HFFc6 (cell line): ENCODE measurements around the gene OR10H4. TPM values are rescaled to one million over a fixed set of nuclear protein-coding genes. Genes with fewer than 3 reads are reported as not detected.
"Not testable (repeated sequence)": the region's sequence is repeated elsewhere in the genome, so short reads cannot be mapped to it uniquely, and the experiment has no call there.

Source experiments
- DNase-seq: peaks from one replicate; pipeline ENCODE4 v3.0.0-alpha.2; 2018
- H3K27ac Mint-ChIP-seq: 2 replicates; pipeline ENCODE4 v1.8.0; 2020; ENCODE audit warnings: mild to moderate bottlenecking, mixed read lengths
- H3K27me3 Mint-ChIP-seq: 2 replicates; pipeline ENCODE4 v1.8.0; 2021; ENCODE audit warnings: mild to moderate bottlenecking, moderate library complexity, mixed read lengths; ENCODE audit not compliant: insufficient read depth
- H3K36me3 Mint-ChIP-seq: 2 replicates; pipeline ENCODE4 v1.8.0; 2021; ENCODE audit warnings: low read depth, mixed read lengths
- H3K4me1 Mint-ChIP-seq: 2 replicates; pipeline ENCODE4 v1.8.0; 2020; ENCODE audit warnings: low read depth, mixed read lengths
- H3K4me3 Mint-ChIP-seq: 2 replicates; pipeline ENCODE4 v1.8.0; 2020; ENCODE audit warnings: mild to moderate bottlenecking, moderate library complexity, mixed read lengths
- H3K9me3 Mint-ChIP-seq: 2 replicates; pipeline ENCODE4 v1.8.0; 2020; ENCODE audit warnings: mild to moderate bottlenecking, mixed read lengths
- total RNA-seq, 6 experiments: library from RNA; stranded (reverse); fragmentation: NEBNext Ultra II Directional; extraction: Animal tissue kit (Norgen Biotek cat#: 25700); gene quantifications; 2 replicates in 1 of 6; 3 replicates in 5 of 6; pipeline ENCODE4 v1.2.3, GENCODE V29; 2021
- TF ChIP-seq, protein P1 (sequence below): fragments of 200-600 bp; sonication (generic); IDR thresholded peaks from 2 replicates; pipeline ENCODE4 v1.5.0; 2021; ENCODE audit warnings: antibody characterized with exemption, mild to moderate bottlenecking

Gene OR10H4
- total RNA-seq, 6 experiments from 2014 or later, result not detected

DNA sequence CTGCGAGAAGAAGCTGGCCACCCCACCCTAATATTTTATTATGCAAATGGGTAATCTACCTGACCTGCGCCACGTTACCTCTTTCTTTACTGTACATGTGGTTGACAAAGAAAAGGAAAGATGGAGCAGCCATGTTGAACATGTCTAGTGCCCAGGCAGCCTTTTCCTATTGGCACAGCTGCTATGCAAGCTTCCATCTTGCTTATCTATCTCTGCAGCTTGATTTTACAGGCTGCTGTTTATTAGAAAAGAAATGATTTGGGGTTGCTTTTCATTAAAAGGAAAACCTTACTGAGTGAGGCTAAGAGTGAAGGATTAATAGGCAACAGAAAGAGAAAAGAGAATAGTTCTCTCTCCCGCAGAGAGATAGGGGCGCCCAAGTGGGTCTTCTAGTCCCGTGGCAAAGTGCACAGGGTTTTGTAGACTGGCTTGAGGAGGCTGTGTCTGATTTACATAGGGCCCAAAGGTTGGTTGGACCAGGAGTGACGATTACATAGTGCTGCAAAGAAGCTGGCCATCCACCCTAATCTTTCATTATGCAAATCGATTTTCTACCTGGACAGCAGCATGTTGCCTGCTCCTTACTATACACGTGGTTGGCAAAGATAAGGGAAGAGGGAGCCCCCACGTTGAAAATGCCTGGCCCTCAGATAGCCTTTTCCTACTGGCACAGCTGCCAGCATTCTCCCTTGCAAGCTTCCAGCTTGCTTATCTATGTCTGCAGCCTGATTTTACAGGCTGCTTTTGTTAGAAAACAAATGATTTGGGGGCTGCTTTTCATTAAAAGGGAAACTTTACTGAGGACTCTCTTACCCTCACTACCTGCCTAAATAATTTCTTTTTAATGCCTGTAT lies 28.3 kb downstream of the OR10H4 start:
- DNase-seq, result no peak
- Mint-ChIP-seq H3K9me3 (no peaks in the 10 kb centered on the region; the same call in 1 of the 2 replicates), H3K27me3 (peaks cover 1% of the 10 kb centered on the region; the same call in 1 of the 2 replicates), H3K27ac (no peak overlapping the region), H3K36me3 (no peaks in the 10 kb centered on the region), H3K4me1 (no peaks in the 10 kb centered on the region), H3K4me3 (no peak overlapping the region)
- TF ChIP-seq, protein P1, sequence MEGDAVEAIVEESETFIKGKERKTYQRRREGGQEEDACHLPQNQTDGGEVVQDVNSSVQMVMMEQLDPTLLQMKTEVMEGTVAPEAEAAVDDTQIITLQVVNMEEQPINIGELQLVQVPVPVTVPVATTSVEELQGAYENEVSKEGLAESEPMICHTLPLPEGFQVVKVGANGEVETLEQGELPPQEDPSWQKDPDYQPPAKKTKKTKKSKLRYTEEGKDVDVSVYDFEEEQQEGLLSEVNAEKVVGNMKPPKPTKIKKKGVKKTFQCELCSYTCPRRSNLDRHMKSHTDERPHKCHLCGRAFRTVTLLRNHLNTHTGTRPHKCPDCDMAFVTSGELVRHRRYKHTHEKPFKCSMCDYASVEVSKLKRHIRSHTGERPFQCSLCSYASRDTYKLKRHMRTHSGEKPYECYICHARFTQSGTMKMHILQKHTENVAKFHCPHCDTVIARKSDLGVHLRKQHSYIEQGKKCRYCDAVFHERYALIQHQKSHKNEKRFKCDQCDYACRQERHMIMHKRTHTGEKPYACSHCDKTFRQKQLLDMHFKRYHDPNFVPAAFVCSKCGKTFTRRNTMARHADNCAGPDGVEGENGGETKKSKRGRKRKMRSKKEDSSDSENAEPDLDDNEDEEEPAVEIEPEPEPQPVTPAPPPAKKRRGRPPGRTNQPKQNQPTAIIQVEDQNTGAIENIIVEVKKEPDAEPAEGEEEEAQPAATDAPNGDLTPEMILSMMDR, result no peak

DNA sequence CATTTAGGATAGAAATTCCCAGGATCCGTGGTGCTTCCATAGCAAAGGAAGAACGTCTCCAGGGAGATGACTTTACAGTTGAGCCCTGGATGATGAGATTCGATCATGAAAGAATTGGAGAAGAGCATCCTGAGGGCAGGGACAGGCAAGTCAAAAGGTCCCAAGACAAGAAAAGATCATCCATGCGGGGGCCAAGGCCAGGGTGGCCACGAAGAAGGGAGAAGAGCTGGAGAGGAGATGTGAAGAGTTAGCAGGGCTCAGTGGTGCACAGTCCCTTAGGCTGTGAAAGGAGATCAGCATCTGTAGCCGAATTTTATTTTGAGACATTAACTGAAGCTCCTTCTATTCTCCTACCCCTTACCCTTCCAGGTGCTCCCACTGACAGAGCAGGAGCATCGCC lies 28.9 kb downstream of the OR10H4 start:
- Mint-ChIP-seq H3K36me3 (no peaks in the 10 kb centered on the region), H3K4me1 (no peaks in the 10 kb centered on the region), H3K27ac (no peak overlapping the region), H3K4me3 (no peak overlapping the region), H3K9me3 (peaks cover under 1% of the 10 kb centered on the region), H3K27me3 (no peaks in the 10 kb centered on the region; the same call in 1 of the 2 replicates)
- TF ChIP-seq, protein P1, result no peak
- DNase-seq, result no peak

DNA sequence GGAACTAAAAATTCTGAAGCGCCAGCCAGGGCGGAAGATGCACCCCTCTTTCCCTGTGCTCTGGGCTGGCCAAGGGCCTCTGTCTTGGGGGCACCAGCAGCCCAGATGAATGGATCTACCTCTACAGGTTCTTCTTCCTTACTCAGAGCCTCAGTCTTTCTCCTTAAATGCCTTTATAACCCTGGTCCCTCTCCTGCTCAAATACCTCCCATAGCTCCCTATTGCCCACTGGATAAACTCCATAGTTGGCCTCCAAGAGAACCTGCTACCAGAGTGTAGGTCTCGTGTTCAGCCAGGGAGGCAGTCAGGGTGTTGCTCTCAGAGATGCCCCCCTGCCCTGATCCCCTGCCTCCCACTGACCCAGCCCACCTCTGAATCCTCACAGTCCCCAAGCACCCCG lies 30.5 kb downstream of the OR10H4 start:
- H3K27ac Mint-ChIP-seq, result no peak overlapping the region
- no peaks in the 10 kb centered on the region for H3K4me1 Mint-ChIP-seq
- TF ChIP-seq, protein P1, result no peak
- no peak for DNase-seq
- H3K27me3 Mint-ChIP-seq, result no peaks in the 10 kb centered on the region; the same call in 1 of the 2 replicates
- no peak overlapping the region for H3K4me3 Mint-ChIP-seq
- peaks cover 9% of the 10 kb centered on the region for H3K9me3 Mint-ChIP-seq
- H3K36me3 Mint-ChIP-seq, result no peaks in the 10 kb centered on the region

DNA sequence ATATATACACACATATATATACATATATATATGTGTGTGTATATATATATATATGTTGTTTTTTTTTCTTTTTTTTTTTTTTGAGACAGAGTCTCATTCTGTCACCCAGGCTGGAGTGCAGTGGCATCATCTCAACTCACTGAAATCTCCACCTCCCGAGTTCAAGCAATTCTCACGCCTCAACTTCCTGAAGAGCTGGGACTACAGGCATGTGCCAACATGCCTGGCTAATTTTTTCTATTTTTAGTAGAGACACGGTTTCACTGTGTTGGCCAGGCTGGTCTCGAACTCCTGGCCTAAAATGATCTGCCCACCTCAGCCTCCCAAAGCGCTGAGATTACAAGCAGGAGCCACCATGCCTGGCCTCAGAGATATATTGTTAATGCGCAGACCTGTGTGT lies 37.0 kb downstream of the OR10H4 start:
- H3K36me3 Mint-ChIP-seq, DNase-seq: not testable (repeated sequence)

DNA sequence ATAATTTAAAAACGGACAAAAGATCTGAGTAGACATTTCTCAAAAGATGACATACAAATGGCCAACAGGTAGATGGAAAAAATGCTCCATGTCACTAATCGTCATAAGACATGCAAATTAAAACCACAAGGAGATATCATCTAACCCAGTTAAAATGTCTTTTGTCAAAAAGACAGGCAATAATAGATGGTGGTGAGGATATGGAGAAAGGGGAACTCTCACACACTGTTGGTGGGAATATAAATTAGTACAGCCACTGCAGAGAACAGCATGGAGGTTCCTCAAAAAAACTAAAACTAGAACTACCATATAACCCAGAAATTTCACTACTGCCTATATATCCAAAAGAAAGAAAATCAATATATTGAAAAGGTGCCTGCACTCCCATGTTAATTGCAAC lies 37.9 kb downstream of the OR10H4 start:
- no peak for DNase-seq

More for the DNA sequence above, 37.0 kb downstream of the OR10H4 start:
- H3K9me3 Mint-ChIP-seq, H3K27ac Mint-ChIP-seq, H3K4me1 Mint-ChIP-seq, H3K4me3 Mint-ChIP-seq, H3K27me3 Mint-ChIP-seq: not testable (repeated sequence)

DNA sequence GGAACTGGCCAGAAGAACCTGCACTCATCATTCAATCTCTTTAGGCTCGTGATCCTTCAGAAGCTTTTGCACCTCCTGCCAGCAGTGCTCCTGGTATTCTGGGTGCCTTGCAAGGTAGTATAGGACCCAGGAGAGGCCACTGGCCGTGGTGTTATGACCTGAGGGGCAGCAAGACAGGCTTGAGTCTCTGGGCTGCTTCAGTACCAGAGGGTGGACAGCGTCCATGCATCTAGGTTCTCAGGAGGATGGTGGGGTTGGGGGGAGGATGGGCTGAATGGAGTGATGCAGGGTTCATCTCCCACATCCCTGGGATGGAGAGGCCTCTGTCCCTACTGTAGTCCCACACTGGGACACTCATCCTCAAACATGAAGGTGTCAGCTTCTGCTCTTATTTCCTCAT lies 41.1 kb downstream of the OR10H4 start:
- Mint-ChIP-seq H3K9me3 (peaks cover 2% of the 10 kb centered on the region), H3K4me1 (no peaks in the 10 kb centered on the region), H3K4me3 (no peak overlapping the region), H3K36me3 (no peaks in the 10 kb centered on the region), H3K27me3 (no peaks in the 10 kb centered on the region; the same call in 1 of the 2 replicates), H3K27ac (no peak overlapping the region)
- DNase-seq, result no peak
- TF ChIP-seq, protein P1, result no peak

More for the DNA sequence above, 37.9 kb downstream of the OR10H4 start:
- H3K4me3 Mint-ChIP-seq, result no peak overlapping the region
- H3K36me3 Mint-ChIP-seq, result no peaks in the 10 kb centered on the region
- H3K27me3 Mint-ChIP-seq, result peaks cover 2% of the 10 kb centered on the region
- TF ChIP-seq, protein P1, result no peak
- H3K4me1 Mint-ChIP-seq, result no peaks in the 10 kb centered on the region
- peaks cover 9% of the 10 kb centered on the region for H3K9me3 Mint-ChIP-seq
- H3K27ac Mint-ChIP-seq, result no peak overlapping the region
